HEK293T (cell line): ENCODE results near the gene ALOX12B.

ENCODE experiments used
- CTCF ChIA-PET: fragments of 350-600 bp; formaldehyde crosslinking; extraction: SDS; loops from one replicate; lab custom pipeline; 2021; ENCODE audit warnings: antibody characterized with exemption, inconsistent platforms; lab: Yijun Ruan, JAX
- POLR2A ChIA-PET: fragments of 350-600 bp; formaldehyde crosslinking; extraction: SDS; loops from one replicate; lab custom pipeline; 2020; ENCODE audit warnings: antibody characterized with exemption, inconsistent platforms; lab: Yijun Ruan, JAX
- DNase-seq: peaks from one replicate; pipeline ENCODE4 v3.0.0; 2012; ENCODE audit warnings: mixed read lengths; ENCODE audit errors: extremely low spot score
- ARNT ChIP-seq: fragments of 450-650 bp; IDR thresholded peaks from 2 replicates; pipeline ENCODE4 v1.6.1; 2017; ENCODE audit warnings: mild to moderate bottlenecking
- BHLHE40 ChIP-seq: fragments of 450-650 bp; IDR thresholded peaks from 2 replicates; pipeline ENCODE4 v1.6.1; 2016; ENCODE audit warnings: mild to moderate bottlenecking, moderate library complexity, borderline replicate concordance
- CTBP1 ChIP-seq: fragments of 450-650 bp; IDR thresholded peaks from 2 replicates; pipeline ENCODE4 v1.6.1; 2016; ENCODE audit warnings: borderline replicate concordance
- ELF4 ChIP-seq: fragments of 450-650 bp; IDR thresholded peaks from 2 replicates; pipeline ENCODE4 v1.6.1; 2017; ENCODE audit warnings: antibody characterized with exemption
- FOXA1 ChIP-seq: fragments of 450-650 bp; IDR thresholded peaks from 2 replicates; pipeline ENCODE4 v1.6.1; 2016; ENCODE audit warnings: mild to moderate bottlenecking
- FOXK2 ChIP-seq: fragments of 450-650 bp; IDR thresholded peaks from 2 replicates; pipeline ENCODE4 v1.6.1; 2016; ENCODE audit warnings: mild to moderate bottlenecking
- FOXM1 ChIP-seq: fragments of 450-650 bp; IDR thresholded peaks from 2 replicates; pipeline ENCODE4 v1.6.1; 2017; ENCODE audit warnings: mild to moderate bottlenecking, borderline replicate concordance
- HDGF ChIP-seq: fragments of 450-650 bp; IDR thresholded peaks from 2 replicates; pipeline ENCODE4 v1.6.1; 2017; ENCODE audit warnings: antibody characterized with exemption, borderline replicate concordance
- L3MBTL2 ChIP-seq: fragments of 450-650 bp; conservative IDR thresholded peaks from 2 replicates; pipeline ENCODE4 v1.6.1; 2016; ENCODE audit warnings: mild to moderate bottlenecking
- LEF1 ChIP-seq: fragments of 450-650 bp; IDR thresholded peaks from 2 replicates; pipeline ENCODE4 v1.6.1; 2017; ENCODE audit warnings: mild to moderate bottlenecking, borderline replicate concordance
- NFRKB ChIP-seq: fragments of 450-650 bp; IDR thresholded peaks from 2 replicates; pipeline ENCODE4 v1.6.1; 2016; ENCODE audit warnings: mild to moderate bottlenecking, moderate library complexity
- SP1 ChIP-seq: fragments of 450-650 bp; IDR thresholded peaks from 2 replicates; pipeline ENCODE4 v1.6.1; 2017
- SUZ12 ChIP-seq: fragments of 450-650 bp; IDR thresholded peaks from 2 replicates; pipeline ENCODE4 v1.6.1; 2016; ENCODE audit warnings: mild to moderate bottlenecking
- TARDBP ChIP-seq: fragments of 450-650 bp; IDR thresholded peaks from 2 replicates; pipeline ENCODE4 v1.6.1; 2016
- ZNF384 ChIP-seq: fragments of 450-650 bp; IDR thresholded peaks from 2 replicates; pipeline ENCODE4 v1.6.1; 2016
- TF ChIP-seq, protein P1 (sequence below): fragments of 450-650 bp; IDR thresholded peaks from 2 replicates; pipeline ENCODE4 v1.6.1; 2016

ALOX12B gene

DNA sequence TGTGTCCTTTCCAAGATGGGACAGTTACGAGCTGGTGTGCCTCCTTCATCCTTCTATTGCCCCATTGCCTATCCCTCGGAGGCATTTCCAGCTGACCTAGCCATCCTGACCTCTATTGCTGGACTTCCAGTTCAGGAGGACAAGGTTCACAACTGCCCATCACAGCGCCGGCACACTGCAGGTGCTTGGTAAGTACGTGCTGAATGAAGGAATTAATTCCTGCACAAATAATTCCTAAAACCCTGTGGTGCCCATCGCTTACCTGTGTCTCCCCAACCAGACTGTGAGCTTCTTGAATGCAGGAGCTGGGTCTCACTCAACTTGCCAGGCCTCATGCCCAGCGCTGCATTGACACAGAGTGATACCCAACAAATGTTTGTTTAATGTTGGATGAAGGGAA, 35.7 kb downstream of the ALOX12B start:
- CTCF ChIA-PET, result interaction anchor here (0.5 kb wide), 1 partner anchor 43 kb away, joined by 3 read pairs; no protein-coding TSS in a partner anchor
- DNase-seq, result no peak
- TF ChIP-seq ARNT (no peak), HDGF (no peak), ZNF384 (no peak), FOXM1 (no peak), FOXA1 (no peak), ELF4 (no peak)
- TF ChIP-seq, protein P1, sequence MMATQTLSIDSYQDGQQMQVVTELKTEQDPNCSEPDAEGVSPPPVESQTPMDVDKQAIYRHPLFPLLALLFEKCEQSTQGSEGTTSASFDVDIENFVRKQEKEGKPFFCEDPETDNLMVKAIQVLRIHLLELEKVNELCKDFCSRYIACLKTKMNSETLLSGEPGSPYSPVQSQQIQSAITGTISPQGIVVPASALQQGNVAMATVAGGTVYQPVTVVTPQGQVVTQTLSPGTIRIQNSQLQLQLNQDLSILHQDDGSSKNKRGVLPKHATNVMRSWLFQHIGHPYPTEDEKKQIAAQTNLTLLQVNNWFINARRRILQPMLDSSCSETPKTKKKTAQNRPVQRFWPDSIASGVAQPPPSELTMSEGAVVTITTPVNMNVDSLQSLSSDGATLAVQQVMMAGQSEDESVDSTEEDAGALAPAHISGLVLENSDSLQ, result no peak
- POLR2A ChIA-PET, result no interaction called here

DNA sequence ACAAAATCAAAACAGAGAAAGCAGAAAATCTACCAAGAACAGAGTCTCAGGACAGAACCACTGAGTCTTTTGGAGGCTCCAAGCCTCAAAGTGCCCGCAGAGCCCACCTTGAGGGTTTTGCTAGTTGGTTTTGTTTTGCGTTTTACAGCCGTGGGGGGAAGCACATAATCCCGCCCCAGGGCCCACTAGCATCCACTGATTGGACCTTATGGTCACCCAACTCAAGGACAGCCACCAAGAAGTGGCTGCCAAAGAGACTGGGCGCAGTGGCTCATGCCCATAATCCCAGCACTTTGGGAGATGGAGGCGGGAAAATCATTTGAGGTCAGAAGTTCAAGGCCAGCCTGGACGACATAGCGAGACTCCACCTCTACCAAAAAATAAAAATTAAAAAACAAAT, 38.8 kb downstream of the ALOX12B start:
- DNase-seq, result no peak
- TF ChIP-seq FOXA1 (no peak), FOXM1 (no peak), CTBP1 (no peak), L3MBTL2 (no peak), LEF1 (no peak)
- CTCF ChIA-PET, result no interaction called here
- POLR2A ChIA-PET, result no interaction called here

DNA sequence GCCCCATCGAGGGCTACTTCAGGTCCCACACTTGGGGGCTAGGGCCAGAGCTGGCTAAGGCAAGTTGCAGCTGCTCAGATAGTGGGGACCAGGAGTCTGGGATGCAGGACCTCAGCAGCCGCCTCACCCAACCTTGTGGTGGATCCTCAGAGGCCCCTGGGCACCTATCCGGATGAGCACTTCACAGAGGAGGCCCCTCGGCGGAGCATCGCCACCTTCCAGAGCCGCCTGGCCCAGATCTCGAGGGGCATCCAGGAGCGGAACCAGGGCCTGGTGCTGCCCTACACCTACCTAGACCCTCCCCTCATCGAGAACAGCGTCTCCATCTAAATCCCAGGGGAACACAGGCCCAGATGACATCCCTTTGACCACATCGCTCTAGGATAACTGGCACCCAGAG, 39.3 kb downstream of the ALOX12B start:
- TF ChIP-seq L3MBTL2 (no peak), CTBP1 (no peak), TARDBP (no peak), BHLHE40 (no peak), FOXK2 (no peak), ZNF384 (no peak), LEF1 (no peak), FOXM1 (no peak), HDGF (no peak), ELF4 (no peak), FOXA1 (no peak)
- TF ChIP-seq, protein P1, result no peak
- DNase-seq, result no peak
- ChIA-PET CTCF (no interaction called here), POLR2A (no interaction called here)

DNA sequence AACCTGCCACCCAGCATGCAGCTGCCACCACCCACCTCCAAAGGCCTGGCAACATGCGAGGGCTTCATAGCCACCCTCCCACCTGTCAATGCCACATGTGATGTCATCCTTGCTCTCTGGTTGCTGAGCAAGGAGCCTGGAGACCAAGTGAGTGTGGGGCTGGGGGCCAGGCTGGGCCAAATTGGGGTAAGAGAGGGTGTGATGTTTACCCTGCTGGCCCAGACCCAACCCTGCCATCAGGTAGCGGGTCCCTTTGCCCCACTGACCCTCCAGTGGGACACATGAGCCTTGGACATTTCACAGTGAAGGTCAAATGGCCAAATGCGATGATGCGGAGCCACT, 39.8 kb downstream of the ALOX12B start:
- CTCF ChIA-PET, result no interaction called here
- POLR2A ChIA-PET, result no interaction called here

DNA sequence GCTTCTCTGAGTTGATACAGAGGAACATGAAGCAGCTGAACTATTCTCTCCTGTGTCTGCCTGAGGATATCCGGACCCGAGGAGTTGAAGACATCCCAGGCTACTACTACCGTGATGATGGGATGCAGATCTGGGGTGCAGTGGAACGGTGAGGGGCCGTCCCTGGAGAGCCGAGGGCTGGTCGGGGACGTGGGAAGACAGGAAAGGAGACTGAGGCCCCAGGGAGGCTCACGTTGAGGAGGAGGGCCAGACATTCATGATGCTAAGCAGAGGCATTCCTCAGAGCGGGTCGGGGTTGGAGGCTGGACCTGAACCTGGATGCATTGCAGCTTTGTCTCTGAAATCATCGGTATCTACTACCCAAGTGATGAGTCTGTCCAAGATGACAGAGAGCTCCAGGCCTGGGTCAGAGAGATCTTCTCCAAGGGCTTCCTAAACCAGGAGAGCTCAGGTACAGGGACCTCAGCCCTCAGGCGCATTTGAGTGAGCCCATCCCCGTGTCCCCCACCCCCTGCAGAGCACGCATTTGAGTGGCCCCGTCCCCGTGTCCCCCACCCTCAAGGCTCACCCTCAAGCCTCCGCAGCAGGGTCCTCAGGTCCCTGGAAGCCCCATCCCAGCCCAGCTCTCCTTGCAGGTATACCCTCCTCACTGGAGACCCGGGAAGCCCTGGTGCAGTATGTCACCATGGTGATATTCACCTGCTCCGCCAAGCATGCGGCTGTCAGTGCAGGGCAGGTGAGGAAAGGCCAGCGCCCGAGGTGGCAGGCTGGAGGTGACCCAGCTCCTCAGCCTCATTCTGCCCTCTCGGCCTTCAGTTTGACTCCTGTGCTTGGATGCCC, 40.4 kb downstream of the ALOX12B start:
- TF ChIP-seq TARDBP (no peak), FOXA1 (no peak), LEF1 (no peak), CTBP1 (no peak), L3MBTL2 (no peak)
- TF ChIP-seq, protein P1, result no peak
- ChIA-PET POLR2A (no interaction called here), CTCF (no interaction called here)
- DNase-seq, result no peak

More for the DNA sequence above, 39.8 kb downstream of the ALOX12B start:
- no peak for TF ChIP-seq CTBP1
- TF ChIP-seq L3MBTL2, result no peak
- no peak for TF ChIP-seq SUZ12
- TF ChIP-seq ARNT, result no peak
- no peak for TF ChIP-seq HDGF
- no peak for TF ChIP-seq FOXA1
- TF ChIP-seq LEF1, result no peak
- TF ChIP-seq, protein P1, result no peak
- no peak for TF ChIP-seq SP1
- no peak for TF ChIP-seq ZNF384
- no peak for TF ChIP-seq FOXK2
- no peak for TF ChIP-seq NFRKB
- DNase-seq, result no peak

DNA sequence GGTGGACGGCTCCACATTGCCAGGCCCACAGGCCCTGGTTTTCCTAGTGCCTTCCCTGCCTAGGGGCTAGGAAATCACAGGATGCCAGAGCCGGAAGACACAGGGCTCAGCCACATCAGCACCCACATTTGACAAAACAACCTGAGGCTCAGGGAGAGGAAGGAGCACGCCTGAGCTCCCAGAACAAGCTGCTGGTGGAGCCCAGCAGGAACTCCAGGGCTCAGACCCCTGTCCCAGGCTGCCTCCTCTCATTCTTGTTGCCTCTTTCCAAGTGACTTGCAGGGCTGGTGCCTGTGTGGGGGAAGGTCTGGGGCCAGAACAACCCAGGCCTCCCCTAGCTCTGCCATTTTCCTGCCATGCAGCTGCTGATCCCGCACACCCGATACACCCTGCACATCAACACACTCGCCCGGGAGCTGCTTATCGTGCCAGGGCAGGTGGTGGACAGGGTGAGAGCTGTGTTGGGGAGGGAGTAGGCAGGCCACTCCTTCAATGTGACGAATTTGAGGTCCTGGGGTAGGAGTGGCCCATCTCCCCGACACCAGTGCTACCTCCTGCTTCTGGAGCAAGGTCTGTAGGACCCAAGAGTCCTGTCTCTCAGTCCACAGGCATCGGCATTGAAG, 41.1 kb downstream of the ALOX12B start:
- ChIA-PET CTCF (no interaction called here), POLR2A (no interaction called here)
- no peak for DNase-seq
- TF ChIP-seq BHLHE40 (no peak), TARDBP (no peak), FOXK2 (no peak), L3MBTL2 (no peak)
- TF ChIP-seq, protein P1, result no peak
